HepG2 (cell line): ENCODE measurements around the gene HDLBP. TPM values are rescaled to one million over a fixed set of nuclear protein-coding genes. Genes with fewer than 3 reads are reported as not detected.
A peak's percentile ranks its signal among the peaks of the same experiment; 100 is the strongest.

Experiments
- ATM ChIP-seq: fragments of 450-650 bp; IDR thresholded peaks from 2 replicates; pipeline ENCODE4 v1.7.1; 2017; ENCODE audit warnings: mild to moderate bottlenecking, borderline replicate concordance
- BCL3 ChIP-seq: sonication (generic); formaldehyde crosslinking; IDR thresholded peaks from 2 replicates; pipeline ENCODE4 v1.5.1; 2020; ENCODE audit warnings: mild to moderate bottlenecking, missing genetic modification reagents, moderate library complexity
- EZH2 ChIP-seq: conservative IDR thresholded peaks from 2 replicates; pipeline ENCODE4 v1.6.1; 2012; ENCODE audit warnings: mild to moderate bottlenecking, low read depth, low read length, moderate library complexity
- HES4 ChIP-seq: sonication (generic); formaldehyde crosslinking; IDR thresholded peaks from 2 replicates; pipeline ENCODE4 v1.9.0; 2021; ENCODE audit warnings: mild to moderate bottlenecking, missing genetic modification reagents, borderline replicate concordance
- NCOA1 ChIP-seq: sonication (generic); formaldehyde crosslinking; IDR thresholded peaks from 2 replicates; pipeline ENCODE4 v1.9.0; 2021; ENCODE audit warnings: missing genetic modification reagents
- PAXIP1 ChIP-seq: sonication (generic); formaldehyde crosslinking; conservative IDR thresholded peaks from 2 replicates; pipeline ENCODE4 v1.4.0; 2020; ENCODE audit warnings: mild to moderate bottlenecking, missing genetic modification reagents, moderate library complexity
- POLR2AphosphoS5 ChIP-seq: IDR thresholded peaks from 2 replicates; pipeline ENCODE4 v1.6.1; 2012; ENCODE audit warnings: low read depth, low read length
- SCMH1 ChIP-seq: sonication (generic); formaldehyde crosslinking; IDR thresholded peaks from 2 replicates; pipeline ENCODE4 v1.9.0; 2021; ENCODE audit warnings: missing genetic modification reagents, mild to moderate bottlenecking, borderline replicate concordance
- THRA ChIP-seq: sonication (generic); formaldehyde crosslinking; IDR thresholded peaks from 2 replicates; pipeline ENCODE4 v1.4.0; 2020; ENCODE audit warnings: missing genetic modification reagents, borderline replicate concordance
- TOE1 ChIP-seq: sonication (generic); formaldehyde crosslinking; IDR thresholded peaks from 2 replicates; pipeline ENCODE4 v1.4.0; 2020; ENCODE audit warnings: mild to moderate bottlenecking, missing genetic modification reagents
- ZNF230 ChIP-seq: sonication (generic); formaldehyde crosslinking; IDR thresholded peaks from 2 replicates; pipeline ENCODE4 v1.4.0; 2020; ENCODE audit warnings: mild to moderate bottlenecking, missing genetic modification reagents
- ZNF549 ChIP-seq: sonication (generic); formaldehyde crosslinking; IDR thresholded peaks from 2 replicates; pipeline ENCODE4 v1.5.0; 2020; ENCODE audit warnings: missing genetic modification reagents
- ZNF652 ChIP-seq: IDR thresholded peaks from 2 replicates; pipeline ENCODE4 v1.6.1; 2016; ENCODE audit warnings: low read depth, borderline replicate concordance
- ZNF672 ChIP-seq: sonication (generic); formaldehyde crosslinking; IDR thresholded peaks from 2 replicates; pipeline ENCODE4 v1.8.1; 2022; ENCODE audit warnings: missing genetic modification reagents
- ZNF83 ChIP-seq: sonication (generic); formaldehyde crosslinking; IDR thresholded peaks from 2 replicates; pipeline ENCODE4 v1.4.0; 2020; ENCODE audit warnings: missing genetic modification reagents, mild to moderate bottlenecking, borderline replicate concordance
- ZNF883 ChIP-seq: sonication (generic); formaldehyde crosslinking; IDR thresholded peaks from 2 replicates; pipeline ENCODE4 v1.5.1; 2020; ENCODE audit warnings: mild to moderate bottlenecking, missing genetic modification reagents; ENCODE audit errors: not compliant biosample characterization
- ZNF891 ChIP-seq: sonication (generic); formaldehyde crosslinking; IDR thresholded peaks from 2 replicates; pipeline ENCODE4 v1.5.0; 2020; ENCODE audit warnings: mild to moderate bottlenecking, missing genetic modification reagents
- ZZZ3 ChIP-seq: sonication (generic); formaldehyde crosslinking; IDR thresholded peaks from 2 replicates; pipeline ENCODE4 v1.4.0; 2020; ENCODE audit warnings: missing genetic modification reagents, mild to moderate bottlenecking, borderline replicate concordance
- polyA plus RNA-seq, 8 experiments: library from polyadenylated mRNA; depleted of rRNA in 3 of 8; stranded (reverse) in 7 of 8; unstranded in 1 of 8; fragments of >200 nt; fragmentation: Illumina TruSeq in 4 of 8; extraction: Trizol in 4 of 8; gene quantifications; 2 replicates each; pipeline versions ENCODE4 v1.2.1 to v1.2.3, GENCODE V29; 2011 to 2016; ENCODE audit warnings: low read depth in 4 of 8, missing spikeins in 1 of 8, mixed read lengths in 1 of 8; ENCODE audit not compliant: insufficient read depth in 1 of 8
- total RNA-seq, 5 experiments: library from RNA; depleted of rRNA; stranded (reverse); fragments of >200 nt; fragmentation: Illumina TruSeq; extraction: Trizol; gene quantifications; 2 replicates each; pipeline ENCODE4 v1.2.3, GENCODE V29; 2016; ENCODE audit warnings: low read depth in 1 of 5

The HDLBP gene
- total and polyA plus RNA-seq, 2 of the 13 experiments (the other 11 are each of a cell fraction or from before 2014, with no cell fraction given), result 464 to 707 TPM

- TF ChIP-seq PAXIP1 (CRISPR knock-in tag) (no peak), ATM (no peak), ZNF672 (CRISPR knock-in tag) (no peak), ZZZ3 (no peak), NCOA1 (CRISPR knock-in tag) (0 out of 2 replicates have a peak, but pooled peaks have one; percentile 79), SCMH1 (CRISPR knock-in tag) (no peak), ZNF652 (CRISPR knock-in tag) (no peak), ZNF883 (CRISPR knock-in tag) (peak; percentile 75), EZH2 (no peak), ZNF549 (CRISPR knock-in tag) (0 out of 2 replicates have a peak, but pooled peaks have one; percentile 84), ZNF891 (CRISPR knock-in tag) (peak; percentile 24; the same call in 1 of the 2 replicates), TOE1 (CRISPR knock-in tag) (no peak), ZNF83 (CRISPR knock-in tag) (no peak), POLR2AphosphoS5 (no peak; the same call in 1 of the 2 replicates), ZNF230 (CRISPR knock-in tag) (no peak), THRA (CRISPR knock-in tag) (no peak), BCL3 (CRISPR knock-in tag) (peak; percentile 69), HES4 (CRISPR knock-in tag) (peak; percentile 93)
These were observed 583 bp upstream of the HDLBP start, which contains the start of gene SEPTIN2 (continued) for GRCh38 chr2:241315879-241316631.
